Measurements from ENCODE around the gene OR10G2.

Gene OR10G2

GRCh38 chr14:21634840-21635239, at the start of gene OR10G2:
TSS of gene OR10G2 (minus strand) at chr14:21634940. CDS start at chr14:21634842, 98 bp downstream.
- TF ChIP-seq TSHZ2 (CRISPR knock-in tag; IDR thresholded peaks at IDR 0.05) (no peak), ESRRG (CRISPR knock-in tag; IDR thresholded peaks at IDR 0.05) (no peak), RARB (CRISPR knock-in tag; IDR thresholded peaks at IDR 0.05) (no peak), POU6F1 (CRISPR knock-in tag; IDR thresholded peaks at IDR 0.05; ENCODE audit: borderline replicate concordance, low read depth) (no peak), ARNTL (CRISPR knock-in tag; IDR thresholded peaks at IDR 0.05; ENCODE audit: borderline replicate concordance, low read depth) (no peak), OSR1 (CRISPR knock-in tag; IDR thresholded peaks at IDR 0.05) (no peak), ZFP30 (CRISPR knock-in tag; IDR thresholded peaks at IDR 0.05) (no peak), ZC3H10 (CRISPR knock-in tag; IDR thresholded peaks at IDR 0.05) (no peak), TCF4 (CRISPR knock-in tag; IDR thresholded peaks at IDR 0.05; ENCODE audit: borderline replicate concordance) (no peak), SNAI2 (CRISPR knock-in tag; IDR thresholded peaks at IDR 0.05) (no peak), TOX (CRISPR knock-in tag; IDR thresholded peaks at IDR 0.05; ENCODE audit: borderline replicate concordance) (no peak), PPARA (CRISPR knock-in tag; IDR thresholded peaks at IDR 0.05; ENCODE audit: borderline replicate concordance) (no peak), ZNF70 (CRISPR knock-in tag; IDR thresholded peaks at IDR 0.05) (no peak), GLIS3 (CRISPR knock-in tag; IDR thresholded peaks at IDR 0.05) (no peak)
- no peak for ATAC-seq

GRCh38 chr14:21680072-21680471, 45.3 kb upstream of the OR10G2 start:
- ATAC-seq: no peak
- no peak for TF ChIP-seq POU6F1 (CRISPR knock-in tag; IDR thresholded peaks at IDR 0.05; ENCODE audit: borderline replicate concordance, low read depth)
- TF ChIP-seq ZNF70 (CRISPR knock-in tag; IDR thresholded peaks at IDR 0.05): no peak
- TF ChIP-seq OSR1 (CRISPR knock-in tag; IDR thresholded peaks at IDR 0.05): no peak
- TF ChIP-seq BACH2 (CRISPR knock-in tag; IDR thresholded peaks at IDR 0.05; ENCODE audit: borderline replicate concordance): no peak
- no peak for TF ChIP-seq CSDC2 (CRISPR knock-in tag; IDR thresholded peaks at IDR 0.05)
- no peak for TF ChIP-seq TSHZ2 (CRISPR knock-in tag; IDR thresholded peaks at IDR 0.05)
- TF ChIP-seq ZNF8 (CRISPR knock-in tag; IDR thresholded peaks at IDR 0.05): no peak
- no peak for TF ChIP-seq SNAI2 (CRISPR knock-in tag; IDR thresholded peaks at IDR 0.05)

- no peak for ATAC-seq
- TF ChIP-seq RARB (CRISPR knock-in tag; IDR thresholded peaks at IDR 0.05) (no peak), BACH2 (CRISPR knock-in tag; IDR thresholded peaks at IDR 0.05; ENCODE audit: borderline replicate concordance) (no peak), ZNF8 (CRISPR knock-in tag; IDR thresholded peaks at IDR 0.05) (no peak), TOX (CRISPR knock-in tag; IDR thresholded peaks at IDR 0.05; ENCODE audit: borderline replicate concordance) (no peak), ARNTL (CRISPR knock-in tag; IDR thresholded peaks at IDR 0.05; ENCODE audit: borderline replicate concordance, low read depth) (no peak), POU6F1 (CRISPR knock-in tag; IDR thresholded peaks at IDR 0.05; ENCODE audit: borderline replicate concordance, low read depth) (no peak), ISL1 (CRISPR knock-in tag; IDR thresholded peaks at IDR 0.05) (no peak), TCF4 (CRISPR knock-in tag; IDR thresholded peaks at IDR 0.05; ENCODE audit: borderline replicate concordance) (no peak), ESRRG (CRISPR knock-in tag; IDR thresholded peaks at IDR 0.05) (no peak), ZC3H10 (CRISPR knock-in tag; IDR thresholded peaks at IDR 0.05) (no peak), ZFP3 (CRISPR knock-in tag; IDR thresholded peaks at IDR 0.05) (no peak), CSRNP3 (CRISPR knock-in tag; IDR thresholded peaks at IDR 0.05) (no peak)
Observed at GRCh38 chr14:21675566-21675965, 40.8 kb upstream of the OR10G2 start.
